Osteoblast (primary cell): Measurements from ENCODE around the gene SETD3. TPM values are rescaled to one million over a fixed set of nuclear protein-coding genes. Genes with fewer than 3 reads are reported as not detected.

Experiments
- DNase-seq: peaks from one replicate; pipeline ENCODE4 v3.0.0; 2011; ENCODE audit warnings: low spot score, mixed read lengths; ENCODE audit not compliant: insufficient read length; ENCODE audit errors: missing footprints
- H2AFZ ChIP-seq: 2 replicates; pipeline ENCODE4 v1.6.0; 2011; ENCODE audit warnings: mild to moderate bottlenecking, low read length
- H3K27ac ChIP-seq: 2 replicates; pipeline ENCODE4 v1.5.1; 2011; ENCODE audit warnings: mild to moderate bottlenecking, low read depth, low read length, moderate library complexity
- H3K27me3 ChIP-seq: 2 replicates; pipeline ENCODE4 v1.6.0; 2012; ENCODE audit warnings: mild to moderate bottlenecking, control low read depth, inconsistent platforms, low read length, moderate library complexity; ENCODE audit not compliant: insufficient read depth
- H3K36me3 ChIP-seq: 2 replicates; pipeline ENCODE4 v1.5.1; 2011; ENCODE audit warnings: mild to moderate bottlenecking, low read length, control low read depth, moderate library complexity; ENCODE audit not compliant: insufficient read depth
- H3K4me1 ChIP-seq: 2 replicates; pipeline ENCODE4 v1.5.1; 2011; ENCODE audit warnings: mild to moderate bottlenecking, low read length, control low read depth, moderate library complexity; ENCODE audit not compliant: insufficient read depth
- H3K4me2 ChIP-seq: 2 replicates; pipeline ENCODE4 v1.6.0; 2011; ENCODE audit warnings: mild to moderate bottlenecking, low read length; ENCODE audit not compliant: insufficient read depth
- H3K4me3 ChIP-seq: fragments of 200-600 bp; sonication (generic); 3 replicates; pipeline ENCODE4 v1.5.1; 2012; ENCODE audit warnings: mild to moderate bottlenecking, low read length, inconsistent platforms; ENCODE audit not compliant: insufficient read depth
- H3K79me2 ChIP-seq: 2 replicates; pipeline ENCODE4 v1.6.0; 2012; ENCODE audit warnings: mild to moderate bottlenecking, low read length, control low read depth, inconsistent platforms; ENCODE audit not compliant: insufficient read depth
- H3K9me3 ChIP-seq: 2 replicates; pipeline ENCODE4 v1.5.1; 2011; ENCODE audit warnings: low read depth, low read length, control low read depth
- H4K20me1 ChIP-seq: 2 replicates; pipeline ENCODE4 v1.6.0; 2012; ENCODE audit warnings: mild to moderate bottlenecking, low read length, control low read depth; ENCODE audit not compliant: insufficient read depth
- CTCF ChIP-seq: IDR thresholded peaks from 2 replicates; pipeline ENCODE4 v1.5.1; 2011; ENCODE audit warnings: mild to moderate bottlenecking, low read depth, low read length, moderate library complexity; ENCODE audit errors: extremely low read depth
- total RNA-seq: library from RNA; depleted of rRNA; stranded (reverse); fragments of >200 nt; gene quantifications from 2 replicates; pipeline ENCODE4 v1.2.3, GENCODE V29; 2012

Gene SETD3
- total RNA-seq, 1 donor: 65.1 TPM

- Histone ChIP-seq H3K4me2 (no peak overlapping the region), H3K79me2 (peaks cover 5% of the 10 kb centered on the region), H3K4me1 (no peaks in the 10 kb centered on the region), H3K9me3 (no peaks in the 10 kb centered on the region), H3K4me3 (no peak overlapping the region), H3K27ac (no peak overlapping the region), H2AFZ (no peak overlapping the region), H3K27me3 (no peaks in the 10 kb centered on the region), H4K20me1 (peaks cover 10% of the 10 kb centered on the region), H3K36me3 (peaks cover 44% of the 10 kb centered on the region)
- DNase-seq: no peak
- TF ChIP-seq CTCF: no peak
These were observed 26.4 kb downstream of the SETD3 start for GRCh38 chr14:99454246-99454645.

GRCh38 chr14:99452968-99453367 lies 27.7 kb downstream of the SETD3 start:
- no peak overlapping the region for H3K27ac ChIP-seq
- peaks cover 5% of the 10 kb centered on the region for H3K79me2 ChIP-seq
- H3K4me3 ChIP-seq: no peak overlapping the region
- H3K4me1 ChIP-seq: no peaks in the 10 kb centered on the region
- H3K4me2 ChIP-seq: no peak overlapping the region
- H3K36me3 ChIP-seq: peaks cover 43% of the 10 kb centered on the region
- H3K9me3 ChIP-seq: no peaks in the 10 kb centered on the region
- H3K27me3 ChIP-seq: no peaks in the 10 kb centered on the region
- no peak for DNase-seq
- no peak for TF ChIP-seq CTCF
- peaks cover 10% of the 10 kb centered on the region for H4K20me1 ChIP-seq
- H2AFZ ChIP-seq: no peak overlapping the region

- Histone ChIP-seq H3K27ac (no peak overlapping the region), H3K4me1 (no peaks in the 10 kb centered on the region), H3K27me3 (no peaks in the 10 kb centered on the region), H3K4me2 (no peak overlapping the region), H3K9me3 (no peaks in the 10 kb centered on the region), H3K79me2 (peaks cover 5% of the 10 kb centered on the region), H3K36me3 (peaks cover 37% of the 10 kb centered on the region), H2AFZ (no peak overlapping the region), H3K4me3 (no peak overlapping the region), H4K20me1 (peaks cover 10% of the 10 kb centered on the region)
- DNase-seq: no peak
- TF ChIP-seq CTCF: no peak
These were observed 29.4 kb downstream of the SETD3 start for GRCh38 chr14:99451234-99451633.

GRCh38 chr14:99450266-99450665 lies 30.4 kb downstream of the SETD3 start:
- no peak overlapping the region for H3K4me2 ChIP-seq
- H3K9me3 ChIP-seq: no peaks in the 10 kb centered on the region
- TF ChIP-seq CTCF: no peak
- H3K4me3 ChIP-seq: no peak overlapping the region
- H3K27ac ChIP-seq: no peak overlapping the region
- no peaks in the 10 kb centered on the region for H3K4me1 ChIP-seq
- H3K36me3 ChIP-seq: peaks cover 41% of the 10 kb centered on the region
- no peaks in the 10 kb centered on the region for H3K27me3 ChIP-seq
- H3K79me2 ChIP-seq: peaks cover 5% of the 10 kb centered on the region
- H4K20me1 ChIP-seq: peaks cover 6% of the 10 kb centered on the region
- DNase-seq: no peak
- H2AFZ ChIP-seq: no peak overlapping the region
